ENCODE results near the gene SPPL2B.

GRCh38 chr19:2341982-2342381 is 13.5 kb downstream of the SPPL2B start:
- TF ChIP-seq POLR2A (IDR thresholded peaks at IDR 0.05) (no peak), EP300 (IDR thresholded peaks at IDR 0.05) (no peak), CTCF (IDR thresholded peaks at IDR 0.05) (no peak), POLR2AphosphoS5 (IDR thresholded peaks at IDR 0.05) (no peak)

All from upper lobe of left lung (tissue), 4 donors.